Measurements from ENCODE around the gene DOCK3. TPM values are rescaled to one million over a fixed set of nuclear protein-coding genes. Genes with fewer than 3 reads are reported as not detected.
"Not testable (repeated sequence)": the region's sequence is repeated elsewhere in the genome, so short reads cannot be mapped to it uniquely, and the experiment has no call there.

The DOCK3 gene
- total RNA-seq, 1 donor from 2014 or later: under 0.01 TPM

DNA sequence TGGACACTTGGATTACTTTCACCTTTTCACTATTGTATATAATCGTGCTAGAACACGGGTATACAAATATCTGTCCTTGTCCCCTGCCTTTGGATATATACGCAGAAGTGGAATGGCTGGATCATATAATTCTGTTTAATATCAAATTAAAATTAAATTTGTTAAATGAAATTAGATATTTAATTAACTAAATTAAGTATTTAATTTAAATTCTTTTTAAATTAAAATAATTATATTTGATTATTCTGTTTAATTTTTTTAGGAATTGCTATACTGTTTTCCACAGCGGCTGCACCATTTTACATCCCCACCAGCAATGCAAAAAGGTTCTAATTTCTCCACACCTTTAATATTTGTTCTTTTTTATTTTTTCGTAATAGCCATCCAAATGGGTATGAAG, 84.3 kb downstream of the DOCK3 start:
- FAIRE-seq: no peak
- no peak overlapping the region for H3K4me3 ChIP-seq (ENCODE audit: low read depth, low read length)
- H3K36me3 ChIP-seq (ENCODE audit: control insufficient read depth, insufficient read depth, low read length): no peaks in the 10 kb centered on the region
- TF ChIP-seq, protein P1, sequence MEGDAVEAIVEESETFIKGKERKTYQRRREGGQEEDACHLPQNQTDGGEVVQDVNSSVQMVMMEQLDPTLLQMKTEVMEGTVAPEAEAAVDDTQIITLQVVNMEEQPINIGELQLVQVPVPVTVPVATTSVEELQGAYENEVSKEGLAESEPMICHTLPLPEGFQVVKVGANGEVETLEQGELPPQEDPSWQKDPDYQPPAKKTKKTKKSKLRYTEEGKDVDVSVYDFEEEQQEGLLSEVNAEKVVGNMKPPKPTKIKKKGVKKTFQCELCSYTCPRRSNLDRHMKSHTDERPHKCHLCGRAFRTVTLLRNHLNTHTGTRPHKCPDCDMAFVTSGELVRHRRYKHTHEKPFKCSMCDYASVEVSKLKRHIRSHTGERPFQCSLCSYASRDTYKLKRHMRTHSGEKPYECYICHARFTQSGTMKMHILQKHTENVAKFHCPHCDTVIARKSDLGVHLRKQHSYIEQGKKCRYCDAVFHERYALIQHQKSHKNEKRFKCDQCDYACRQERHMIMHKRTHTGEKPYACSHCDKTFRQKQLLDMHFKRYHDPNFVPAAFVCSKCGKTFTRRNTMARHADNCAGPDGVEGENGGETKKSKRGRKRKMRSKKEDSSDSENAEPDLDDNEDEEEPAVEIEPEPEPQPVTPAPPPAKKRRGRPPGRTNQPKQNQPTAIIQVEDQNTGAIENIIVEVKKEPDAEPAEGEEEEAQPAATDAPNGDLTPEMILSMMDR (IDR thresholded peaks at IDR 0.05; ENCODE audit: insufficient read depth, low read length, severe bottlenecking): no peak
- H3K27me3 ChIP-seq (ENCODE audit: control insufficient read depth, insufficient read depth, low read length): no peaks in the 10 kb centered on the region
- DNase-seq (ENCODE audit: low read depth): no peak

GRCh38 chr3:50777680-50778079, 103.0 kb downstream of the DOCK3 start:
- Histone ChIP-seq H3K27me3 (ENCODE audit: control insufficient read depth, insufficient read depth, low read length) (no peaks in the 10 kb centered on the region), H3K36me3 (ENCODE audit: control insufficient read depth, insufficient read depth, low read length) (no peaks in the 10 kb centered on the region), H3K4me3 (ENCODE audit: low read depth, low read length) (no peak overlapping the region)
- TF ChIP-seq, protein P1 (IDR thresholded peaks at IDR 0.05; ENCODE audit: insufficient read depth, low read length, severe bottlenecking): no peak
- FAIRE-seq (no peak), DNase-seq (ENCODE audit: low read depth) (no peak)

GRCh38 chr3:50781766-50782165, 107.0 kb downstream of the DOCK3 start:
- not testable (repeated sequence) for FAIRE-seq; DNase-seq (ENCODE audit: low read depth); H3K27me3 ChIP-seq (ENCODE audit: control insufficient read depth, insufficient read depth, low read length); H3K4me3 ChIP-seq (ENCODE audit: low read depth, low read length); H3K36me3 ChIP-seq (ENCODE audit: control insufficient read depth, insufficient read depth, low read length)

DNA sequence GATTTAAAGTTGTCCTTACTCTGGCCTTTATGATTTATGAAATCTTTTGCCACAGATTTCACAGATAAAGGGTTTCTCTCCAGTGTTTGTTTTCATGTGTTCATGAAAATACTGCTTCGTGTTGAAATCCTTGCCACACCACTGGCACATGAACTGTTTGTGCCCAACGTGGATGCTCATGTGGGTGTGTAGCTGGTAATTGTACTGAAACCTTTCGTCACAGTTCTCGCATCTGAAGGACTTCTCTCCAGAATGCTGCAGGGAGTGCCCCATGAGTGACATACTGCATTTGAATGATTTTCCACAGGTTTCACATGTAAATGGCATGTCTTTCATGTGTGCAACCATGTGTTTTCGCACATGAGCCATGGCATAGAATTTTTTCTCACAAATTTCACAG, 111.9 kb downstream of the DOCK3 start:
- Histone ChIP-seq H3K4me3 (ENCODE audit: low read depth, low read length) (no peak overlapping the region), H3K27me3 (ENCODE audit: control insufficient read depth, insufficient read depth, low read length) (no peaks in the 10 kb centered on the region), H3K36me3 (ENCODE audit: control insufficient read depth, insufficient read depth, low read length) (no peaks in the 10 kb centered on the region)
- FAIRE-seq (no peak), DNase-seq (ENCODE audit: low read depth) (no peak)
- TF ChIP-seq, protein P1 (IDR thresholded peaks at IDR 0.05; ENCODE audit: insufficient read depth, low read length, severe bottlenecking): no peak

GRCh38 chr3:50790894-50791293, 116.2 kb downstream of the DOCK3 start:
- not testable (repeated sequence) for FAIRE-seq

DNA sequence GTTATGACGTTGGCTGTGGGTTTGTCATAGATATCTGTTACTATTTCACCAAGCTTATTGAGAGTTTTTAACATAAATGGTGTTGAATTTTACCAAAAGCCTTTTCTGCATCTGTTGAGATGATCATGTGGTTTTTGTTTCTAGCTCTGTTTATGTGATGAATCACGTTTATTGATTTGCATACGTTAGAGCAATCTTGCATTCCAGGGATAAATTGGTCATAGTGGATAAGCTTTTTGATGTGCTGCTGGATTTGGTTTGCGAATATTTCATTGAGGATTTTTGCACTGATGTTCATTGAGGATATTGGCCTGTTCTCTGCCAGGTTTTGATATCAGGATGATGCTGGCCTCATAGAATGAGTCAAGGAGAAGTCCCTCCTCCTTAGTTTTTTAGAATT, 117.8 kb downstream of the DOCK3 start:
- DNase-seq (ENCODE audit: low read depth) (no peak), FAIRE-seq (no peak)
- TF ChIP-seq, protein P1 (IDR thresholded peaks at IDR 0.05; ENCODE audit: insufficient read depth, low read length, severe bottlenecking): no peak
- Histone ChIP-seq H3K27me3 (ENCODE audit: control insufficient read depth, insufficient read depth, low read length) (no peaks in the 10 kb centered on the region), H3K36me3 (ENCODE audit: control insufficient read depth, insufficient read depth, low read length) (no peaks in the 10 kb centered on the region), H3K4me3 (ENCODE audit: low read depth, low read length) (no peak overlapping the region)

More at GRCh38 chr3:50790894-50791293, 116.2 kb downstream of the DOCK3 start:
- not testable (repeated sequence) for H3K4me3 ChIP-seq (ENCODE audit: low read depth, low read length); H3K27me3 ChIP-seq (ENCODE audit: control insufficient read depth, insufficient read depth, low read length); DNase-seq (ENCODE audit: low read depth); H3K36me3 ChIP-seq (ENCODE audit: control insufficient read depth, insufficient read depth, low read length)

DNA sequence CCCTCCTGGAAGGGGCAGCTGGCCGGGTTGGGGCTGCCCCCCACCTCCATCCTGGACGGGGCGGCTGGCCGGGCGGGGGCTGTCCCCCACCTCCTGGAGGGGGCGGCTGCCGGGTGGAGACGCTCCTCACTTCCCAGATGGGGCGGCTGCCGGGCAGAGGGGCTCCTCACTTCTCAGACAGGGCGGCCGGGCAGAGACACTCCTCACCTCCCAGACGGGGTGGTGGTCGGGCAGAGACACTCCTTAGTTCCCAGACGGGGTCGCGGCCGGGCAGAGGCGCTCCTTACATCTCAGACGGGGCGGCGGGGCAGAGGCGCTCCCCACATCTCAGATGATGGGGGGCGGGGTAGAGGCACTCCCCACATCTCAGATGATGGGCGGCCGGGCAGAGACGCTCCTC, 129.1 kb downstream of the DOCK3 start:
- H3K27me3 ChIP-seq (ENCODE audit: control insufficient read depth, insufficient read depth, low read length); FAIRE-seq; DNase-seq (ENCODE audit: low read depth); H3K36me3 ChIP-seq (ENCODE audit: control insufficient read depth, insufficient read depth, low read length); H3K4me3 ChIP-seq (ENCODE audit: low read depth, low read length): not testable (repeated sequence)

DNA sequence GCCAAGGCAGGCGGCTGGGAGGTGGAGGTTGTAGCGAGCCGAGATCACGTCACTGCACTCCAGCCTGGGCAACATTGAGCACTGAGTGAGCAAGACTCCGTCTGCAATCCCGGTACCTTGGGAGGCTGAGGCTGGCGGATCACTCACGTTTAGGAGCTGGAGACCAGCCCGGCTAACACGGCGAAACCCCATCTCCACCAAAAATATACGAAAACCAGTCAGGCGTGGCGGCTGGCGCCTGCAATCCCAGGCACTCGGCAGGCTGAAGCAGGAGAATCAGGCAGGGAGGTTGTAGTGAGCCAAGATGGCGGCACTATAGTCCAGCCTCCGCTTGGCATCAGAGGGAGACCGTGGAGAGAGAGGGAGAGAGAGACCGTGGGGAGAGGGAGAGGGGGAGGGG, 129.6 kb downstream of the DOCK3 start:
- H3K36me3 ChIP-seq (ENCODE audit: control insufficient read depth, insufficient read depth, low read length); H3K27me3 ChIP-seq (ENCODE audit: control insufficient read depth, insufficient read depth, low read length); FAIRE-seq; DNase-seq (ENCODE audit: low read depth); H3K4me3 ChIP-seq (ENCODE audit: low read depth, low read length): not testable (repeated sequence)

Measured in bronchial epithelial cell (primary cell).